ENCODE data around the gene TRPV6.

DNA sequence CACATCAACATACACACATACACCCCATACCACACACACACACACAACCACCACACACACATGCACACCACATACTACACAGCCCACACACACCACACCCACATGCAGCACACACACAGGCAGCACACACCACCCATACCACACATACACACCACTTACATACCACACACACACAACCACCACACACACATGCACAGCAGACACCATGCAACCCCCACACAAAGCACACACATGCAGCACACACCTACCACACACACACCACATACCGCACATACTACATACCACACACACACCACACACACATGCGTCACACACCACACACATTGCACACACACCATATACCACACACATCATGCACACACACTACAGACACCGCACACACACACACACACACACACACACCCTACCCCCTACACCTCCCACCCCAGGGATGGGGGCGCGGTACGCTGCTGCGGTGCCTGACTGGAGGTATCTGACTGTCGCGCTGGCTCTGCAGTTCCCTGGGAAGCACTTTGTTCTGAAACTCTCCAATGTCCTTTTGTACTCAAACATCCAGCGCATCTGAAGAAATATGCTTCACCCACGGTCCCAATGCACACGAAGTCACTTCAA, 5.4 kb upstream of the TRPV6 start:
- TF ChIP-seq EP300 (IDR thresholded peaks at IDR 0.05) (no peak), POLR2AphosphoS5 (IDR thresholded peaks at IDR 0.05) (no peak)
